Renal cortex interstitium (tissue), 11 donors: ENCODE measurements around the gene CHN1. TPM values are rescaled to one million over a fixed set of nuclear protein-coding genes. Genes with fewer than 3 reads are reported as not detected.

Experiments used
- DNase-seq, 11 donors: peaks; one replicate each; pipeline ENCODE4 v3.0.0-alpha.2; 2013; ENCODE audit warnings: low read depth in 9 of 11, low spot score in 4 of 11; ENCODE audit errors: extremely low read depth in 1 of 11
- polyA plus RNA-seq, 3 donors: library from polyadenylated mRNA; unstranded; fragments of 120-200 nt; gene quantifications; one replicate each; pipeline ENCODE4 v1.2.1, GENCODE V29; 2013; ENCODE audit not compliant: insufficient read length in 3 of 3

The CHN1 gene
- polyA plus RNA-seq, 3 donors = 24.2 to 40.3 (median 28.9) TPM

- DNase-seq = no peak
Observed at GRCh38 chr2:174994381-174994780, 10.8 kb downstream of the CHN1 start.

- DNase-seq = no peak
Observed at GRCh38 chr2:174992886-174993285, 12.3 kb downstream of the CHN1 start.

- no peak for DNase-seq
Observed at GRCh38 chr2:174985614-174986013, 19.6 kb downstream of the CHN1 start.

GRCh38 chr2:174984561-174984960 lies 20.6 kb downstream of the CHN1 start:
- no peak for DNase-seq

GRCh38 chr2:174981331-174981730 lies 23.9 kb downstream of the CHN1 start:
- no peak for DNase-seq

- DNase-seq = no peak
Observed at GRCh38 chr2:174979996-174980395, 25.2 kb downstream of the CHN1 start.

- DNase-seq = no peak
Observed at GRCh38 chr2:174977364-174977763, 27.8 kb downstream of the CHN1 start.

- no peak for DNase-seq
Observed at GRCh38 chr2:174974131-174974530, 31.1 kb downstream of the CHN1 start.

GRCh38 chr2:174972924-174973323 lies 32.3 kb downstream of the CHN1 start:
- DNase-seq = no peak

GRCh38 chr2:174971868-174972781 lies 33.1 kb downstream of the CHN1 start:
- DNase-seq = no peak

- DNase-seq = no peak
Observed at GRCh38 chr2:174970092-174970491, 35.1 kb downstream of the CHN1 start.

- no peak for DNase-seq
Observed at GRCh38 chr2:174969091-174969734, 36.0 kb downstream of the CHN1 start.

GRCh38 chr2:174967691-174968260 lies 37.4 kb downstream of the CHN1 start:
- no peak for DNase-seq

GRCh38 chr2:174967086-174967485 lies 38.1 kb downstream of the CHN1 start:
- DNase-seq = no peak

GRCh38 chr2:174965992-174966744 lies 39.0 kb downstream of the CHN1 start:
- no peak for DNase-seq

- DNase-seq = no peak
Observed at GRCh38 chr2:174965551-174965950, 39.6 kb downstream of the CHN1 start.

- DNase-seq = no peak
Observed at GRCh38 chr2:174964404-174964803, 40.8 kb downstream of the CHN1 start.

GRCh38 chr2:174963437-174964400 lies 41.5 kb downstream of the CHN1 start:
- no peak for DNase-seq
